HG02642 (cell line): Measurements from ENCODE around the gene FAF1.

Experiments
- ATAC-seq: cut with Tn5 transposase; IDR thresholded peaks from one replicate; pipeline ENCODE4 v1.9.1; 2021; ENCODE audit warnings: mild to moderate bottlenecking; ENCODE audit not compliant: unreplicated experiment, poor library complexity

Gene FAF1

GRCh38 chr1:50414853-50415234 is 545.2 kb downstream of the FAF1 start:
- ATAC-seq = no peak

- no peak for ATAC-seq
Measured at GRCh38 chr1:50412813-50413476, 547.1 kb downstream of the FAF1 start.

- no peak for ATAC-seq
Measured at GRCh38 chr1:50405814-50406213, 554.3 kb downstream of the FAF1 start.

GRCh38 chr1:50393522-50394120 is 566.4 kb downstream of the FAF1 start:
- ATAC-seq = no peak
